HG02798 (cell line): ENCODE results near the gene OR10G7.
"Not testable (repeated sequence)": the region's sequence is repeated elsewhere in the genome, so short reads cannot be mapped to it uniquely, and the experiment has no call there.

Experiments
- ATAC-seq: cut with Tn5 transposase; IDR thresholded peaks from one replicate; pipeline ENCODE4 v1.9.1; 2021; ENCODE audit warnings: mild to moderate bottlenecking; ENCODE audit not compliant: unreplicated experiment, poor library complexity

OR10G7 gene

DNA sequence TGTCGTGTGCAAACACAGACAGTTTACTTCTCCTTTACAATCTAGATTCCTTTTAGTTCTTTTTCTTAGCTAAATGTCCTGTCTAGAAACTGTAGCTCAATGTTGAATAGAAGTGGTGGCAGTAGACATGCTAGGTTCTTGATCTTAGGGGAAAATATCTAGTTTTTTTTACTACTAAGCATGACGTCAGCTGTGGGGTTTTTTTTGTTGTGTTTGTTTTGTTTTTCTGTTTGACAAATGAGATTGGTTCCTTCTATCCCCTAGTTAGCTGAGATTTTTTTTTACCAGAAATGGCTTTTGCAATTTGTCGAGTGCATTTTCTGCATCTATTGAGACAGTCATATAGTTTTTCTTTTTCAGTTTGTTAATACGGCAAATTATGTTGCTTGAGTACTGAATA lies 2.3 kb upstream of the OR10G7 start:
- no peak for ATAC-seq

DNA sequence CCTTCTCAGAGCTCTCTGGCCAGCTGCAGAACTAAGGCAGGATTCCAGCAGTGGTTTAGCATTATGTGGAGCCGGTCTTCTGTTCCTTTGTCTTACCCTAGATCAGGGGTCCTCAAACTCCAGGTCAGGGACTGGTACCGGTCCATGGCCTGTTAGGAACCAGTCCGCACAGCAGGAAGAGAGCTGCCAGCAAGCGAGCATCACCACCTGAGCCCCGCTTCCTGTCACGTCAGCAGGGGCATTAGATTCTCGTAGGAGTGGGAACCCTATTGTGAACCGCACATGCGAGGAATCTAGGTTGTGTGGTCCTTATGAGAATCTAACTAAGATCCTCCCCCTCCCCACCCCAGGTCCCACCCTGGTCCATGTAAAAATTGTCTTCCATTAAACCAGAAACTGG lies 1.6 kb downstream of the OR10G7 start:
- no peak for ATAC-seq

DNA sequence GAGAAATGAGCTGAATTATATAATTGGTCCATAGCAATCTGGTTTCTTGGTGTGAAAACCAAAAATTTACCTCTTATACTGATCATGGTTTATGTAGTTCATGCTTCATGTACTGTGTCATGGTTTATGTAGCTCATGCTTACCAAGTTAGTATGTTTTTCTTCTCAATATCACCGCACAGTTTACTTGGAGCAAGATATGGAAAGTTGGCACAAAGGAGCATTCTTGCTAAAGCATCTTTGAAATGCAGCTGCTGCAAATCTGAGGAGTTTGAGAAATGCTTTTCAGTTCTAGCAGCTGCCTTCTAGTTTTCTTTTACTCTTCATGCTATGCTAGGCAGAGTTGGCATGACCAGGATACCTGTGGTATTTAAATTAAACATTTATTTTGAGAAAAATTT lies 4.5 kb downstream of the OR10G7 start:
- ATAC-seq, result no peak

DNA sequence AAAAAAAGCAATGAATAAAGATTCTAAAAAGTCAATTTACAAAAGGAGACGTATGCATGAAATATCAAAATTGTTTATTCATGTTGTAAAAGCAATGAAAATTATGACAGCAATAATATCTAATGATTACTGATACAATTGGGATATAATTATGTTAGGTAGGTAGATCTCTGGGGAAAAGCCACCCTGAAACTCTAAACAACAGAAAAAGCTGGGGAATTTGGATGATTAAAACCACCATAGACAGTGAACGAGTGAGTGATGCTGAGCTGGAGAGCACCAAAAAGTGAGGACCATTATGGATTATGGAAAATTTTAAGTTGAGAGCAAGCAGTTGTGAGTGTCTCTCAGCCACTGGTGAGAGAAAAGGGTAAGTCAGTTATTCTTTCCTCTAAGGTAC lies 14.6 kb downstream of the OR10G7 start, which contains the start of gene OR10G8:
Gene OR10G8 (plus strand): TSS at position 301 of the 400 bp plus-strand sequence. CDS start 2,825 bp downstream, outside the sequence.
- no peak for ATAC-seq

DNA sequence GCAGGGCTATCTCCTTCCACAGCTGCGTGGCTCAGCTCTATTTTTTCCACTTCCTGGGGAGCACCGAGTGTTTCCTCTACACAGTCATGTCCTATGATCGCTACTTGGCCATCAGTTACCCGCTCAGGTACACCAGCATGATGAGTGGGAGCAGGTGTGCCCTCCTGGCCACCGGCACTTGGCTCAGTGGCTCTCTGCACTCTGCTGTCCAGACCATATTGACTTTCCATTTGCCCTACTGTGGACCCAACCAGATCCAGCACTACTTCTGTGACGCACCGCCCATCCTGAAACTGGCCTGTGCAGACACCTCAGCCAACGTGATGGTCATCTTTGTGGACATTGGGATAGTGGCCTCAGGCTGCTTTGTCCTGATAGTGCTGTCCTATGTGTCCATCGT lies 25.3 kb downstream of the OR10G7 start:
- not testable (repeated sequence) for ATAC-seq

DNA sequence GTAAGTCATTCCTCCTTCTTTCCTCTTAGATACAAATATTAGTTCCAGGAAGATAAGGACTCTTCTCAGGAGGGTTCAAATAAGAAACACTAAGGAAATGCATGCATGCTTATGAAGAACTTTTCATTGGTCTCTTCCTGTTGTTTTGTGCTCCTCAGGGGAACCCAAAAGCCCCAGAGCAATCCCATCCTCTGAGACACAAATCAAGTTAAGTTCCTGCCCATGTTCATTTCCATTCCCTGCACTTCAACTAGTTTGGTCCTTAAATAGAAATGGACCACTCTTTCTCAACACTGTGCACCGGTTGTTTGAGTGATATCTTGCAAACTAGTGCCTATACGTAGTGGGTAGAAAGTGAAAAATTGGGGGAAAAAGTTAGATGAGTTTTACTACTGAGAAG lies 28.4 kb downstream of the OR10G7 start, which contains the start of gene OR10G4:
Gene OR10G4 (plus strand): TSS at position 301 of the 400 bp plus-strand sequence. CDS start 2,578 bp downstream, outside the sequence.
- no peak for ATAC-seq

DNA sequence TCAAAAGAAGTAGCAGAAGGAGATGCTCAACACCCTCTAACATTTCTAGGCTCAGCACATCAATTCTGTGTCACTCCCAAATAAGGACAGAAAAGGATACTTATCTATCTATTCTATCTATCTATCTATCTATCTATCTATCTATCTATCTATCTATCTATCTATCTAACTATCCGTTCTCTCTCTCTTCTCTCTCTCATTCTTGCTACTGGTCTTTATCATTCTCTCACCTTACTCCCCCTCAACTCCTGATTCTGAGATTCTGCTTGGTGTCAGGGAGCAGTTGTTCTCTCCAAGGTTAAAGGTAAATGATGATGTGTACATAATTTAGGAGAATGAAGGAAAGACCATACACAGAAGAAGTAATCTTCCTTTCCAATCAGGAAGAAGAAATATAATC lies 46.0 kb downstream of the OR10G7 start, which contains the start of gene OR10G6:
Gene OR10G6 (minus strand): TSS at position 43 of the 400 bp plus-strand sequence. CDS start 0 bp downstream, at position 43.
- ATAC-seq, result no peak
